ENCODE results near the gene ADK. TPM values are rescaled to one million over a fixed set of nuclear protein-coding genes. Genes with fewer than 3 reads are reported as not detected.

The ADK gene
- total and polyA plus RNA-seq, 11 donors: 20.8 to 55.5 (median 39.8) TPM

- peaks cover 0 to 8% (median 0%) of the 10 kb centered on the region in 12 donors for H3K4me1 ChIP-seq
- H3K27ac ChIP-seq: no peak overlapping the region
- no peaks in the 10 kb centered on the region for H3K9me3 ChIP-seq
- DNase-seq: no peak
- no peak for ATAC-seq
- H3K4me3 ChIP-seq: no peak overlapping the region
- H3K27me3 ChIP-seq: no peaks in the 10 kb centered on the region
- TF ChIP-seq POLR2A (IDR thresholded peaks at IDR 0.05) (no peak), CTCF (IDR thresholded peaks at IDR 0.05) (no peak)
- intact Hi-C loops (cut with DNase I): loop anchor here in 1 of 10 donors (10.0 kb wide), 1 partner anchor 672 kb away; a partner anchor contains a TSS
- WGBS, 4 donors: 33 to 43% (median 38%) methylated on average over 1 of the region's 1 CpG
- H3K36me3 ChIP-seq: no peaks in the 10 kb centered on the region
Measured at GRCh38 chr10:74432841-74433594, 282.0 kb downstream of the ADK start.

- TF ChIP-seq CTCF (IDR thresholded peaks at IDR 0.05): no peak
- no peak for TF ChIP-seq POLR2A (IDR thresholded peaks at IDR 0.05)
- no peaks in the 10 kb centered on the region for H3K36me3 ChIP-seq
- DNase-seq (no peak), ATAC-seq (no peak)
- no peak overlapping the region for H3K27ac ChIP-seq
- H3K27me3 ChIP-seq: no peaks in the 10 kb centered on the region
- peaks cover 0 to 8% (median 0%) of the 10 kb centered on the region in 12 donors for H3K4me1 ChIP-seq
- intact Hi-C loops (cut with DNase I): loop anchor here in 1 of 10 donors (10.0 kb wide), 1 partner anchor 671 kb away; a partner anchor contains a TSS
- 61 to 85% (median 79%) methylated on average over 1 of the region's 1 CpG for WGBS, 4 donors
- H3K9me3 ChIP-seq: no peaks in the 10 kb centered on the region
- H3K4me3 ChIP-seq: no peak overlapping the region
Measured at GRCh38 chr10:74433595-74433956, 282.6 kb downstream of the ADK start.

- intact Hi-C loops (cut with DNase I): loop anchor here in 1 of 10 donors (10.0 kb wide), 1 partner anchor 671 kb away; a partner anchor contains a TSS
- ATAC-seq: no peak
Measured at GRCh38 chr10:74433993-74434392, 283.0 kb downstream of the ADK start.

More at GRCh38 chr10:74433993-74434392, 283.0 kb downstream of the ADK start:
- no peak for TF ChIP-seq POLR2A (IDR thresholded peaks at IDR 0.05)
- no peak for TF ChIP-seq CTCF (IDR thresholded peaks at IDR 0.05)
- no peaks in the 10 kb centered on the region for H3K9me3 ChIP-seq
- H3K36me3 ChIP-seq: no peaks in the 10 kb centered on the region
- H3K4me1 ChIP-seq: peaks cover 0 to 8% (median under 1%) of the 10 kb centered on the region in 12 donors
- H3K4me3 ChIP-seq: no peak overlapping the region
- 80 to 82% (median 81%) methylated on average over 1 of the region's 1 CpG for WGBS, 4 donors
- H3K27ac ChIP-seq: no peak overlapping the region
- no peaks in the 10 kb centered on the region for H3K27me3 ChIP-seq
- no peak for DNase-seq

Data from heart left ventricle (tissue), 16 donors.